HG03342 (cell line): Measurements from ENCODE around the gene TMC4.

Experiments
- ATAC-seq: cut with Tn5 transposase; IDR thresholded peaks from one replicate; pipeline ENCODE4 v1.9.1; 2021; ENCODE audit warnings: mild to moderate bottlenecking, moderate library complexity; ENCODE audit not compliant: unreplicated experiment

Gene TMC4

GRCh38 chr19:54156953-54157352 is 16.0 kb downstream of the TMC4 start:
- no peak for ATAC-seq

- ATAC-seq: no peak
These were observed 16.5 kb downstream of the TMC4 start for GRCh38 chr19:54156490-54156889.

- ATAC-seq: no peak
These were observed 17.3 kb downstream of the TMC4 start for GRCh38 chr19:54155694-54156093.

DNA sequence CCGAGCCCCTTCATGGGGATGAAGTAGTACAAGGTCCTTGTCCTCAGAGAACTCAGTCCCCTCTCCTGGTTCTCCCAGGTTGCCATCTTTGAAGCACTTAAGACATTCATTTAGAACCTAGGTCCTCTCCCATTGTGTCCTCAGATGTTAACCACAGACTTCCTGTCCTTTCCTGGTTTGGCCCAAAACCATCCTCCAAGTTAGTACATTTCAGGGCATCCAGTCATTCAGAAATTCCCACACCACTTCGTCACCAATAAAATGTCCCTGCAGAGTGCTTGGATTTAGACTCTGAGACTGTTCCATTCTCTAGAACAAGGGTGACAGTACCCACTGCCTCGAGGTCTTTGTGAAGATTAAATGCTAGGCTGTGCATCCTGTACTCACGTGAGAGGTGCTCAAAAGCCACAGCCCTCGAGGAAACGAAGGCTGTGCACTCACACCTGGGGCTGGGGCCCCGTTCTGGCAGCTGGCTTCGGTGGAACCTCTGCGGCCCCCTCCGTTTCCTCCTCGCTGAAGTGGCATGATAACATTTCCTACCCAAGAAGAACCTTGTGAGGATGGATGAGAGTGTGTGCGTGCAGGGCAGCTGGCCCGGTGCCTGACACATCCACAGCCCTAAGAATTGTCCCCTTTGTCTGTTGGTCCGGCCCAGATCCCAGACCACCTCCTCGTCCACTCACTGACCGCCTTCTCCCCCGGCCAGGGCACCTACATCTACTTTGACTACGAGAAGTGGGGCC is 18.2 kb downstream of the TMC4 start:
- no peak for ATAC-seq

GRCh38 chr19:54153731-54154326 is 19.1 kb downstream of the TMC4 start:
- ATAC-seq: no peak

DNA sequence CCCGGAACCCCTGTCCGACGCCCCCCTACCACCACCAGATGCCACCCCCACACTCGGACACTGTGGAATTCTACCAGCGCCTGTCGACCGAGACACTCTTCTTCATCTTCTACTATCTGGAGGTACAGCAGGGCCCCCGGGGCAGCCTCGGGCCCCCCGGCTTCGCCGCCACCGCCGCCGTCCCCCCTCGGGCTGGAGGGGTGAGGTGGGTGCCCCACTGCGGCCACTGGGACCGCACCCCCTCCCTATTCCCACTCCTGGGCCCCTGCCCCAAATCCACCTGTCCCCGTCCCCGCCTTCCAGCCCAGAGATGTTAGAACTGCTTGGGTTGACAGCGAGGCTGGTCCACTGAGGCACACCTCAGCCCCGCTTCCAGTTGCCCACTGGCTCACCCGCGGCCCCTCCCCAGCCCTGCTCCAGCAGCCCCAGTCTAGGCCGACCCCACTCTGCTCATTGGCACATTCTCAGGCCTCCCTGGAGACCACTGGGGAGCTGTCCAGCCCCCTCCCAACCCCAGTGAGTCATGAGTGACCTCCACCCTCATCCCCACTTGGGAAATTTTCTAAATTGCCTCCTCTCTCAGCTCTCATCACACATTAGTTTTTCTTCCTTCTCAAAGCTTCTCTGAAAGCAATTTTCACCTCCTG is 20.0 kb downstream of the TMC4 start:
- ATAC-seq: no peak

- no peak for ATAC-seq
These were observed 20.7 kb downstream of the TMC4 start for GRCh38 chr19:54152267-54152666.

DNA sequence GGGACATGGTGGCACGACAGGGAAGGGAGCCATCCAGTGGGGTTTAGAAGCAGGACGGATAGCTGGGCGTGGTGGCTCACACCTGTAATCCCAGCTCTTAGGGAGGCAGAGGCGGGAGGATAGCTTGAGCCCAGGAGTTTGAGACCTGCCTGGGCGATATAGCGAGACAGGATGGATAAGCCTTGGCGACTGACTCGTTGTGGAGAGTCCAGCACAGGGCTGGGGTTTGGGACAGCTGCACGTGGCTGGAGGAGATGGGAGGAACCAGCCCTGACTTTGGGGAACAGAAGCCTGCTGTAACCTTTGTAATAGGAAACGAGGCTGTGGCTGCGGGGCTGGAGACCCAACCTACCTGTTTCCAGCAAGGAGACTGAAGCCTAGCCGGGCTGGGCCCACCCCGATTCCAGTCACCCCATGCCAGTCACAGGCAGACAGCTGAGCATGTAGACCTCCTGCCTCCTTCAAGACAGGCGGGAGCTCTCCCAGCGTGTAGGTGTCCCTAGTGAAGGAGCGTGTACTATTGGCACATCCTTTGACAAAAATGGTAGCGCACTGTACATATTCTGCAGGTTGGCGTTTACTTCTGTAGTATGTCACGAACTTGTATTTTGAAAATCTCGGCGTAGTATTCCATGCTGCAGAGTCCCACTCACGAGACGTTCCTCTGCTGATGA is 21.5 kb downstream of the TMC4 start:
- no peak for ATAC-seq

DNA sequence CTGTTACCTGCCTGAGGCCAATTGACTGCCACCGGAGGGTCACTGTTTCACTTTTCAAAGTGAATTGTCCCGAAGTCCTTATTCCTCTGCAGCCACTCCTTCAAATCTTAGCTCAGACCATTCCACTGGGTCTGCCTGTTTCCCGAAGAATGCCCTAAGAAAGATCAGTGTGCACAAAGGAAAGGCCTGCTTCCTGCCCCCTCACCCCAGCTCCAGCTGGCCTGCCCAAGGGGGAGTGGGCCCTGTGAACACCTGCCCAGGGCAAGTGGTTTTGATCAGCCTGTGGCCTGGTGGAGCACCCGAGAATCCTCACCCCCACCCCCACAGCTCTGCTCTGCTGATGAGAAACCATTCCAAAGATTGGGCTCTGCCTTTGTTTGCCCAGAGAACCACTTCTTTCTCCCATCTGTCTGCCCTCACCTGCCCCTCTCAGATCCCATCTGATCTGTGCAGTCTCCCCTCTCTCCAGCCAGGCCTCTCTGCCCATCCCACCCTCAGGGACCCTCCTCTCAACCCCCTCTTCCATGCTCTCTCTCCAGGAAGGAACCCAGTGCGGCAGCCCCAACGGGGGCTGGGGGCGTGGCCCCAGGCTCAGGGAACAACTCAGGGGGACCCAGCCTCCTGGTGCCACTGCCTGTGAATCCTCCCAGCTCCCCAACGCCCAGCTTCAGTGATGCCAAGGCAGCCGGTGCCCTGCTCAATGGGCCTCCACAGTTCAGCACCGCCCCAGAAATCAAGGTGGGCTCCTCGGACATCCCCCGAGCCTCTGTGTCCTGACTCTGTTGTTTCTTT is 23.7 kb downstream of the TMC4 start:
- no peak for ATAC-seq

DNA sequence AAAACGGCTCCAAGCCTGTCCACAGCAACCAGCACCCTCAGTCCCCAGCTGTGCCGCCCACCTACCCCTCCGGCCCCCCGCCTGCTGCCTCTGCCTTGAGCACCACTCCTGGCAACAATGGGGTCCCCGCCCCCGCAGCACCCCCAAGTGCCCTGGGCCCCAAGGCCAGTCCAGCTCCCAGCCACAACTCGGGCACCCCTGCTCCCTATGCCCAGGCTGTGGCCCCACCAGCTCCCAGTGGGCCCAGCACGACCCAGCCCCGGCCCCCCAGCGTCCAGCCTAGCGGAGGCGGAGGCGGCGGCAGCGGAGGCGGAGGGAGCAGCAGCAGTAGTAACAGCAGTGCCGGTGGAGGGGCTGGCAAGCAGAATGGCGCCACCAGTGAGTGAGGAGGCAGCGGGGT is 24.8 kb downstream of the TMC4 start:
- ATAC-seq: no peak

DNA sequence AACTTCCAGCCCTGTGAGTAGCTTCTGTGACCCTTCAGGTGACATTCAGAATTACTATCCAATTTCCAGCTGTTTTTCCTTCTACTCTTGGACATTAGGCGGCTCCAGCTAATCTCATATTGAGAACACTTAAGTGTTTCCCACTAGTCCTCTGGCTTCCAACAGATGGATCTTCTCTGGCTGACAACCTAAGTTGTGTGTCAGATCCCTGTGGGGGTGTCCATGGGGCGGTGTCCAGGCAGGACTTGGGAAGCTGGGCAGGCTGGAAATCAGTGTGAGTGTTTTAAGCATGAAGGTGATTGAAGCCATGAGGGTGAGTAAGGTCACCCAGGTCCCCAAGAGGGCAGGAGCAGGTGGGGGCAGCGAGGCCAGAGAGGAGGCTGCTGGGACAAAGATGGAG is 25.3 kb downstream of the TMC4 start:
- no peak for ATAC-seq

GRCh38 chr19:54145541-54146158 is 27.3 kb downstream of the TMC4 start:
- no peak for ATAC-seq

- no peak for ATAC-seq
These were observed 30.7 kb downstream of the TMC4 start for GRCh38 chr19:54142166-54142780.

GRCh38 chr19:54141356-54141755 is 31.6 kb downstream of the TMC4 start:
- no peak for ATAC-seq

GRCh38 chr19:54138489-54139256 is 34.3 kb downstream of the TMC4 start:
- ATAC-seq: no peak

- ATAC-seq: no peak
These were observed 35.1 kb downstream of the TMC4 start, which contains the start of gene CNOT3 for GRCh38 chr19:54137699-54138488. CNOT3 (plus strand) TSS chr19:54137762; CDS start chr19:54142979, 5,217 bp downstream.

GRCh38 chr19:54136864-54137698 is 35.9 kb downstream of the TMC4 start:
- peak; percentile 78 for ATAC-seq
